ENCODE results near the gene DDAH2.

Gene DDAH2

DNA sequence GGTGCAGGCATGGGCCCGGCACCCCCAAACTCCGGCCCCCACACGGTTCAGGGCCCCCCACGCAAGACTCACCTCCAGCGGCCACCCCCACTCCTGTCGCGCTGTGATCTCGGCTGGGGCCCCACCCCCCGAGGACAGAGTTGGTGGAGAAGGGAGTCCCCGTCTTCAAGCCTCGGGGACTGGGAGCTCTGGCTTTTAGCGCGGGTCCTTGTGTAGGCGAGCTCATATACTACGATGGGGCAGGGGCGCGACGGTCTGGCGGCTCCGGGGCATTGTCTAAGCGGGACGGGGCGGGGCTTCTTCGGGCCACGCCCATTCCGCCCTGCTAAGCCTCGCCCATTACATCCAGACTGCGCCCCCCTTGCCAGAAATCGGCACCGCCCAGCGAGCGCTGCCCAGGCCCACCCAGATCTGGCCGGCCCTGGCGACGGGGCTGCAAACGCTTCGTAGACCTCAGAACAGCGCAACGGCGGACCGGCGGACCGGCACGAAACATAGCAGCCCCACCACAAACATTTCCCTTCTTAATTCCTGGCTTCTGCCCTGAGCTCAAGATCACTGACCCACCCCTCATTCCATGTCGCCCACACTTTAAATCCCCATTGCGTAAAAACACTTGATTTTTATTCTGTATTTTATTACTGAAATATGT lies 1.0 kb upstream of the DDAH2 start:
- peak; percentile 76 to 78 for DNase-seq

- peak; percentile 83 for DNase-seq
Observed at GRCh38 chr6:31729515-31729978, 448 bp upstream of the DDAH2 start.

DNA sequence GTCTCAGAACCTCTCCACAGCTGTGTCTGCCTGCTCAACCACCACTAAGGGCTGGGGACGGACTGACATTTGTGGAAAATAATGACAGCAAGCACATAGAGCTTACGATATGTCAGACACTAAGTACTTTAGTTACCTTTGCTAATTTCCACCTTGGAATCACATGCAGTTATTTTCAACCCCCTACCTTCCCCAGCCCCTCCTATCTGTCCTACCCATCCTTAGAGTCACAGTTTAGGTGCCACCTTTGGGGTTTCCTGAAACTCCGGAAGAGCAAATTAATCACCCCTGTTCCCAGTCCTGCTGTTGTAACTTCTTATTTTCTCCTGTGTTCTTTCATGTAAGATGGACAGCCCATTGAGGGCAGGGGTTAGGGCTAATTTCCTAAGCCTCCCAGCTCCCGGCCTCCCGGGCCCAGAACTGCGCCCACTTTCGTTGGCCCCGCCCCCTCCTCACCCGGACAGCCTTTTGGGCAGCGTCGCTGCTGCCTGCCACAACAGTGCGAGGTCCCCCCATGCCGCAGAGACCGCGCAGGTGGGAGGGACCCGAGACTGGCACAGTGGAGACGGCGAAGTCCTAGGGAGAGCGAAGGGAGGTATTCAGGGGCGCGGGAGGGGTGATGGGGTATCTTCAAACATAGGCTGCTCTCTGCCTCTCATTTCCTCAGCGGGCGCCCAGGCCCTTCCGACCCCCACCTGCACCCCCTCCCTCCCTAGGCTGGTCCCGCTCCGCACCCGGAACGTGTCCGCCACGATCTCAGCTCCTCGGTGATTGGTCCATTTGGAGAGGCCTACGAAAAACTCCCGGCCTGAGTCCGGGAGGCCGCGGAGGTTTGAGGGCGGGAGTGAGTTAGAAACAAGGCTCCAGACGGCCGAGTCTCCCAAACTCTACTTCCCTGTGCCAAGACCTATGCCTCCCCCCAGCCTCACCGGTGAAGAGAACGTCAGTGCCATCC lies 1.1 kb downstream of the DDAH2 start:
- peak in 1 of 2 donors; percentile 28 for DNase-seq

- DNase-seq, result peak in 1 of 2 donors; percentile 77
Observed at GRCh38 chr6:31727034-31727716, 1.9 kb downstream of the DDAH2 start.

DNA sequence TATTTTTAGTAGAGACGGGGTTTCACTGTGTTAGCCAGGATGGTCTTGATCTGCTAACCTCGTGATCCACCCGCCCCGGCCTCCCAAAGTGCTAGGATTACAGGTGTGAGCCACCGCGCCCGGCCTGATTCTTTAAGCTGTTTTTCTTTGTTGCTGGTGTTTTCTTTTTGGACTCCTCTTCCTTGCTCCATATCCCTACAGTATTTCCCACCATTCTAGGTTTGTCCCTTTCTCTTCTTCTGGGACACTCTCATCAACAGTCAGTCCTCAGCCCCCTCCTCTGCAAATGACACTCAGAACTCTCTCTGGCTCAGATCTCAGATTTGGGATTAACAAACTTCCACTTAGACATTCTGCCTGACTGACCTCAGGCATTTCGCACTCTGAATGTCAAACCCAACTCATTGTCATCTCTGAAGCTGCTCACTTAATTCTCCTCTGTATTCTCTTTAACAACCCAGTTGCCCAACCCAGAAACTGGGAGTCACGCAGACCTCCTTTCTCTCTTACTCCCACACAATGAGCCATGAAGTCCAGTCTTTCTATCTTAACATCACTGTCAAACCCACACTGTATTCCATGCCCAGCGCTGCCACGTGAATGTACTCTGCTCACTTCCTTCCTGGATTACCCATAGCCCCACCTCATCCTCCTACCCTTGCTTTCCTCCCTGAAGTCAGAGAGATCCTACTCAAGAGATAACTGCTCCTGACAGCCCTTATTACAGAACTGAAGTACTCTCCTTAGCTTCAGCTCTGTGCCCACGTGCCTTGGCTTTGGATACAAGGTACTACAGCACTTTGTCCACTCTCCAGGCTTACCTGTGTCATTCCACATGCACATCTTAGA lies 3.4 kb downstream of the DDAH2 start:
- no peak for DNase-seq

- DNase-seq, result no peak
Observed at GRCh38 chr6:31723980-31724691, 5.0 kb downstream of the DDAH2 start.

- DNase-seq, result no peak
Observed at GRCh38 chr6:31723245-31723979, 5.7 kb downstream of the DDAH2 start, which contains the start of gene MPIG6B. TSS of gene MPIG6B (plus strand) at chr6:31723373. CDS start at chr6:31723384, 11 bp downstream.

DNA sequence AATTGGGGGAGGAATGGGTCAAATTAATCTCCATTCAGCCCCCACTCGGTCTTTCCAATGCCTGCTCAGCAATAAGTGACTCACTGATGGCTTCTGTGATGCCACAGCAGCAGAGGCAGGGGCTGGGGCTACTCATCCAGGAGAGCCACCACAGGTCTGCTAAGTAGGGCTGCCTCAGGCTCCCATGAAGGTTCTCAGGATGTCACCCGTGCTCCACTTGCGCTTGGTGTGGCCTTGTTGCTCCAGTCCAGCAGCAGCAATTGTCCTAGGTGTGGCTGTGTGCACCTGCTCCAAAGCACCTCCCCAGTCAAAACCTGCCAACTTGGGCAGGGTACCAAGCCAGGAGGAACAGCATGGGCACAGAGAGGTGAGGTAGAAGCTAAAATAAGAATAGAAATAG lies 6.9 kb downstream of the DDAH2 start:
- no peak for DNase-seq

- DNase-seq, result no peak
Observed at GRCh38 chr6:31721351-31722020, 7.6 kb downstream of the DDAH2 start, which contains the start of gene LY6G6C. TSS of gene LY6G6C (minus strand) at chr6:31721746. CDS start at chr6:31721679, 67 bp downstream.

DNA sequence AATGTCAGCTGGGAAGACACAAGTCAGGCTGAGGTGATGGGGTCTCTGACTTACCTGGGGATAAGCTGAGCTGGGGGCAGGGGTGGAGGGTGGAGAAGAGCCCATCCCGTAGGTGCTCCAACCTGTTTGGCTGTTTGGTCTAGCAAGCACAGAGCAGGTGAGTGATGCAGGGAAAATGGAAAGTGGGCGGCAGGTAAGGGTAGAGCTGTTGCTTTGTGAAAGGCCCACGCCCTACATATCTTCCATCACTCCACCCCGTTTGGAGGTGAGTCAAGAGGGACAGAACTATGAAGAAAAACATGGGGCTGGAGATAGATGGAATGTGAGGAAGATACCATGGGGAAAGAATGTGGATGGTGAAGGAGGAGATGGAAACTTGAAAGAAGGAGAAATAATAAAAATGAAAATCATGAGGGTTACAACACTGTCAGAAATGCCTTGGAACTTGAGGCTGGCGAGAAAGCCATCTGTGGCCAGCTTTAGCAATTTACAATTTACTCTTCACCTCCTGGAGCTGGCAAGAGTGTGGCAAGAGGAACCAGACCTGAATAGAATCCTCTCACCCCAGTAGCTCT lies 8.8 kb downstream of the DDAH2 start:
- no peak for DNase-seq

DNA sequence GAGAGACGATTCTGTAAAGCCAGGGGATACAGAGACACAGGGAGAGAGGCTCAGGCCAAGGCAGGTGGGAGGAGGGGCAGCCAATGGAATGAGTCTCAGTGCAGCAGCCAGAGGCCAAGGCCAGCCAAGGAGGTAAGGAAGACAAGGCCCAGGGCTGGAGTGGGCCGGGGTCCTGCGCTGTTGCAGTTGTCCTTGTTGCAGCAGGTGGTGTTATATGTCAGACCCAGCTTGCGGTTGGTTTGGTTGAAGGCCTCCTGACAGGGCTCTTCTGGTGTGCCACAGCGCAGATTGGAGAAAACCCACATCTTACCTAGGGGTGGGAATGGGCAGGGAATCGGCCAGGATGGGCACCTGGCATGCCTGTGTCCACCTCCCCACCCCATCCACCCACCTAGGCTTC lies 10.1 kb downstream of the DDAH2 start:
- no peak for DNase-seq

- no peak for DNase-seq
Observed at GRCh38 chr6:31718265-31718664, 10.8 kb downstream of the DDAH2 start.

DNA sequence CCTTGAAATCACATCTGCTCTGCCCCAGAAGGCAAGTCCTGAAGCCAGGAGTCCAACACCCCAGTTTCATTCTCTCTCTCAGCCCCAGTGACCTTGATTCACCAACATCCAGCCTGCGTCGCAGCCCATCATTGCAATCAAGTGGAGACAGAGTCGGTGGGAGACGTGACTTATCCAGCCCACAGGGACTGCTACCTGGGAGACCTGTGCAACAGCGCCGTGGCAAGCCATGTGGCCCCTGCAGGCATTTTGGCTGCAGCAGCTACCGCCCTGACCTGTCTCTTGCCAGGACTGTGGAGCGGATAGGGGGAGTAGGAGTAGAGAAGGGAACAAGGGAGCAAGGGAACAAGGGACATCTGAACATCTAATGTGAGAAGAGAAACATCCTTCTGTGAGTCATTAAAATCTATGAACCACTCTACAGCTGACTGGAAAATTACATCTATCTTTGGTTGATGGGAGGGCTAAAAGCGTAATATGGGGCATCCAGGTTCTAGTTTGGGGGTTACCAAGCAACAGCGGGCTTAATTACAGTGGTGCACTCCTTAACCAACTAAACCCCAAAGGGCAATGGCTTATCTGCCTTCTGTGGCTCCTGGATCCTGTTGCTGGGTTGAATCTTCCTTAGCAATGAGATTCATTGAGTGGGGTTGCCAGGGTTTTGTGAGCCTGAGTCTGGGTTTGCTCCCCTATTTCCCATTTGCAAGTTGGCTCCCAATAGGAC lies 11.4 kb downstream of the DDAH2 start:
- no peak for DNase-seq

GRCh38 chr6:31715022-31715958 lies 13.8 kb downstream of the DDAH2 start, which contains the start of gene LY6G6D:
TSS of gene LY6G6D (plus strand) at chr6:31715348. CDS start at chr6:31715356, 8 bp downstream.
- no peak for DNase-seq

GRCh38 chr6:31713991-31714684 lies 15.0 kb downstream of the DDAH2 start:
- no peak for DNase-seq

DNA sequence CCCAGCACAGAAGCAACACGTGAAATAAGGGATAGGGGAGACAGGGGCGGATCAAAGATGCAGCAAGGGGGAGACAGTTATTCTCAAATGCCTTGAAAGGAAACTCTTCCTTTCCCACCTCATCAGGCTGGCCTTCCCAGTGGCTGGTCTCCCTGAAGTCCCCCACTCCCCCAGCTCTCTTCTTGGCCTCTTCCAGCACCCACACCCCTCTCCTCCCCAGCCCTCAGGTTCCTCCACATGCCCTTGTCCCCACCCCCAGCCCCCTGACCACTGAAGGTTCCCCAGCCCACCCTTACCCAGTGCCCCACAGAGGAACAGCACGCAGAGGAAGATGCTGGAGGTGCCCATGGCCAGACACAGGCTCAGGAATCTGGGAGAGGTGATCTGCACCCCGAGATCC lies 15.6 kb downstream of the DDAH2 start:
- no peak for DNase-seq

GRCh38 chr6:31712296-31712695 lies 16.8 kb downstream of the DDAH2 start:
- DNase-seq, result peak; percentile 31 to 38

All from CD4-positive, alpha-beta T cell treated with Interleukin-1 beta for 1 hour (primary cell).